Stimulated activated effector memory CD8-positive, alpha-beta T cell treated with anti-CD3 and anti-CD28 coated beads, Interleukin-12 subunit alpha, Interleukin-12 subunit beta, amount 100 ng/mL, for 72 hours (primary cell): Measurements from ENCODE around the gene PHYH.
A peak's percentile ranks its signal among the peaks of the same experiment; 100 is the strongest.
"Not testable (repeated sequence)": the region's sequence is repeated elsewhere in the genome, so short reads cannot be mapped to it uniquely, and the experiment has no call there.

Experiments
- ATAC-seq: fragments of 150-1000 bp; cut with Tn5 transposase; 2 replicates; pipeline ENCODE4 v1.10.0; 2021
- DNase-seq, 2 donors: peaks; one replicate each; pipeline ENCODE4 v3.0.0; 2021 to 2022; ENCODE audit warnings: low spot score in 2 of 2
- H3K27ac Mint-ChIP-seq: one replicate; pipeline ENCODE4 v1.8.0; 2022; ENCODE audit warnings: mild to moderate bottlenecking, mixed read lengths
- H3K36me3 Mint-ChIP-seq: one replicate; pipeline ENCODE4 v1.8.0; 2022; ENCODE audit warnings: mild to moderate bottlenecking, mixed read lengths
- H3K4me1 Mint-ChIP-seq: one replicate; pipeline ENCODE4 v1.8.0; 2022; ENCODE audit warnings: mixed read lengths
- H3K4me3 Mint-ChIP-seq: one replicate; pipeline ENCODE4 v1.8.0; 2022; ENCODE audit warnings: mild to moderate bottlenecking, mixed read lengths
- H3K9me3 Mint-ChIP-seq: one replicate; pipeline ENCODE4 v1.8.0; 2022; ENCODE audit warnings: mixed read lengths

The PHYH gene

DNA sequence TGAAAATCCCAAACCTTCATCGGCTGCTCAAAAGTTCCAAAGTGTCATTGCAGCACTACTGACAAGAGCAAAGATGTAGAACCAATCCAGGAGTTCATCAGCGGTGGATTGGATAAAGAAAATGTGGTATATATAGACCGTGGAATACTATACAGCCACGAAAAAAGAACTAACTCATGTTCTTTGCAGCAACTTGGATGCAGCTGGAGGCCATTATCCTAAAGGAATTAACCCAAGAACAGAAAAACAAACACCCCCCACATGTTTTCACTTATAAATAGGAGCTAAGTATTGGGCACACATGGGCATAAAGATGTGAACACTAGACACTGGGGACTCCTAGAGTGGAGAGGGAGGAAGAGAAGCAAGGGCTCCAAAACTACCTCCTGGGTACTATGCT lies 31.6 kb downstream of the PHYH start:
- H3K27ac Mint-ChIP-seq, result no peak overlapping the region
- ATAC-seq (no peak), DNase-seq (no peak)
- H3K4me1 Mint-ChIP-seq, result peaks cover 11% of the 10 kb centered on the region
- H3K4me3 Mint-ChIP-seq, result no peak overlapping the region
- no peaks in the 10 kb centered on the region for H3K9me3 Mint-ChIP-seq
- no peaks in the 10 kb centered on the region for H3K36me3 Mint-ChIP-seq

DNA sequence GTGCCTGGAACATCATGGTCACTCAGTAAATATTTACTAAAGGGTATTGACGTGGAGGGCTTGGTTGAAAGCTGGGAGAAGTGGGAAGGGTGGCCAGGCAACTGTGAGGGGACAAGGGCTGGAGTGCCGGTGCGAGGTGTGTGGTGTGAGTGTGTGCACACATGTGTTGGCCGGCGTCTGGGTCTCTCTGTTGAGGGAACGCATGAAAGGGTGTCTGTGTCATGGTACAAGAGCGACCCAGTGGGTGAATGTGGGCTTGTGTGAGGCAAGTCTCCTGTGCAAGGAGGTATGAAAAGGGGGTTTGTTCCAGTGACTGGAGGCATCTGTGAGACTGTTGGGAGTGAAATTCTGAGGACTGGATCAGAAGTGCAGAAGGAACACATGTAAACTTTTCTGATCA lies 36.3 kb downstream of the PHYH start:
- DNase-seq (no peak), ATAC-seq (no peak)
- H3K4me1 Mint-ChIP-seq, result no peaks in the 10 kb centered on the region
- no peaks in the 10 kb centered on the region for H3K9me3 Mint-ChIP-seq
- no peak overlapping the region for H3K27ac Mint-ChIP-seq
- H3K36me3 Mint-ChIP-seq, result no peaks in the 10 kb centered on the region
- H3K4me3 Mint-ChIP-seq, result no peak overlapping the region

- Mint-ChIP-seq H3K4me1 (no peaks in the 10 kb centered on the region), H3K36me3 (no peaks in the 10 kb centered on the region), H3K9me3 (no peaks in the 10 kb centered on the region), H3K27ac (no peak overlapping the region), H3K4me3 (no peak overlapping the region)
- ATAC-seq, result no peak
- DNase-seq, result no peak
These were observed 37.4 kb downstream of the PHYH start for GRCh38 chr10:13262433-13262832.

GRCh38 chr10:13257621-13258140 lies 42.2 kb downstream of the PHYH start:
- Mint-ChIP-seq H3K36me3 (no peaks in the 10 kb centered on the region), H3K4me1 (no peaks in the 10 kb centered on the region), H3K27ac (no peak overlapping the region), H3K4me3 (no peak overlapping the region), H3K9me3 (no peaks in the 10 kb centered on the region)
- no peak for DNase-seq
- no peak for ATAC-seq

GRCh38 chr10:13256627-13257026 lies 43.2 kb downstream of the PHYH start:
- DNase-seq (no peak), ATAC-seq (no peak)
- Mint-ChIP-seq H3K9me3 (no peaks in the 10 kb centered on the region), H3K27ac (no peak overlapping the region), H3K36me3 (no peaks in the 10 kb centered on the region), H3K4me3 (no peak overlapping the region), H3K4me1 (no peaks in the 10 kb centered on the region)

GRCh38 chr10:13253726-13254125 lies 46.1 kb downstream of the PHYH start:
- Mint-ChIP-seq H3K9me3 (no peaks in the 10 kb centered on the region), H3K4me1 (no peaks in the 10 kb centered on the region), H3K36me3 (no peaks in the 10 kb centered on the region), H3K4me3 (no peak overlapping the region), H3K27ac (no peak overlapping the region)
- ATAC-seq, result no peak
- no peak for DNase-seq

- Mint-ChIP-seq H3K36me3 (no peaks in the 10 kb centered on the region), H3K4me1 (no peaks in the 10 kb centered on the region), H3K27ac (no peak overlapping the region), H3K4me3 (no peak overlapping the region), H3K9me3 (no peaks in the 10 kb centered on the region)
- ATAC-seq (no peak), DNase-seq (no peak)
These were observed 52.1 kb downstream of the PHYH start for GRCh38 chr10:13247784-13248183.

GRCh38 chr10:13247246-13247645 lies 52.6 kb downstream of the PHYH start:
- H3K4me1 Mint-ChIP-seq, result no peaks in the 10 kb centered on the region
- no peak overlapping the region for H3K27ac Mint-ChIP-seq
- no peak overlapping the region for H3K4me3 Mint-ChIP-seq
- no peak for DNase-seq
- ATAC-seq, result peak; percentile 11
- H3K9me3 Mint-ChIP-seq, result no peaks in the 10 kb centered on the region
- H3K36me3 Mint-ChIP-seq, result no peaks in the 10 kb centered on the region

DNA sequence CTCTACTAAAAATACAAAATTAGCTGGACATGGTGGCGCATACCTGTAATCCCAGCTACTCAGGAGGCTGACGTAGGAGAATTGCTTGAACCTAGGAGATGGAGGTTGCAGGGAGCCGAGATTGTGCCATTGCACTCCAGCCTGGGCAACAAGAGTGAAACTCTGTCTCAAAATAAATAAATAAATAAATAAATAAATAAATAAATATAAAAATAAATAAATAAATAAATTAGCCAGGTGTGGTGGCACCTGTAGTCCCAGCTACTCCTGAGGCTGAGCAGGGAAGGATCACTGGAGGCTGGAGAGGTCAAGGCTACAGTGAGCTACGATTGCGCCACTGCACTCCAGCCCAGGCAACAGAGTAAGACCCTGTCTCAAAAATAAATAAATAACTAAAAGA lies 57.6 kb downstream of the PHYH start:
- not testable (repeated sequence) for H3K36me3 Mint-ChIP-seq, H3K4me3 Mint-ChIP-seq, DNase-seq, ATAC-seq, H3K27ac Mint-ChIP-seq, H3K4me1 Mint-ChIP-seq, H3K9me3 Mint-ChIP-seq

GRCh38 chr10:13241613-13242012 lies 58.3 kb downstream of the PHYH start:
- no peaks in the 10 kb centered on the region for H3K4me1 Mint-ChIP-seq
- no peaks in the 10 kb centered on the region for H3K9me3 Mint-ChIP-seq
- no peaks in the 10 kb centered on the region for H3K36me3 Mint-ChIP-seq
- DNase-seq, result no peak
- no peak for ATAC-seq
- no peak overlapping the region for H3K4me3 Mint-ChIP-seq
- no peak overlapping the region for H3K27ac Mint-ChIP-seq

DNA sequence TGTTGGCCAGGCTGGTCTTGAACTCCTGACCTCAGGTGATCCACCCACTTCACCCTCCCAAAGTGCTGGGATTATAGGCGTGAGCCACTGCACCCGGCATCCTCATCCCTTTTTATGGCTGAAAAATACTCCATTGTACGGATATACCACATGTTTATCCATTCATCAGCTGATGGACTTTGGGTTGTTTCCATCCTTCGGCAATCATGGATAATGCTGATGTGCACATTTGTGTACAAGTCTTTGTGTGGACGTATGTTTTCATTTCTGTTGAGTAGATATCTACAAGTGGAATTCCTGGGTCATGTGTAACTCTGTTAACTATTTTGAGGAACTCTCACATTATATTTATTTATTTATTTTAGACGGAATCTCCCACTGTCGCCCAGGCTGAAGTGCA lies 59.9 kb downstream of the PHYH start:
- ATAC-seq, result no peak
- DNase-seq, result no peak
- Mint-ChIP-seq H3K36me3 (no peaks in the 10 kb centered on the region), H3K4me1 (no peaks in the 10 kb centered on the region), H3K27ac (no peak overlapping the region), H3K4me3 (no peak overlapping the region), H3K9me3 (no peaks in the 10 kb centered on the region)

GRCh38 chr10:13238271-13239077 lies 61.4 kb downstream of the PHYH start:
- H3K4me1 Mint-ChIP-seq, result no peaks in the 10 kb centered on the region
- no peaks in the 10 kb centered on the region for H3K36me3 Mint-ChIP-seq
- ATAC-seq, result no peak
- H3K27ac Mint-ChIP-seq, result no peak overlapping the region
- H3K4me3 Mint-ChIP-seq, result no peak overlapping the region
- DNase-seq, result no peak
- H3K9me3 Mint-ChIP-seq, result no peaks in the 10 kb centered on the region

- H3K36me3 Mint-ChIP-seq, result no peaks in the 10 kb centered on the region
- ATAC-seq, result no peak
- no peaks in the 10 kb centered on the region for H3K4me1 Mint-ChIP-seq
- H3K9me3 Mint-ChIP-seq, result no peaks in the 10 kb centered on the region
- DNase-seq, result no peak
- no peak overlapping the region for H3K27ac Mint-ChIP-seq
- no peak overlapping the region for H3K4me3 Mint-ChIP-seq
These were observed 63.2 kb downstream of the PHYH start for GRCh38 chr10:13236638-13237037.

GRCh38 chr10:13234736-13235135 lies 65.1 kb downstream of the PHYH start:
- not testable (repeated sequence) for H3K4me3 Mint-ChIP-seq, ATAC-seq, H3K9me3 Mint-ChIP-seq, H3K4me1 Mint-ChIP-seq, H3K36me3 Mint-ChIP-seq, DNase-seq, H3K27ac Mint-ChIP-seq

DNA sequence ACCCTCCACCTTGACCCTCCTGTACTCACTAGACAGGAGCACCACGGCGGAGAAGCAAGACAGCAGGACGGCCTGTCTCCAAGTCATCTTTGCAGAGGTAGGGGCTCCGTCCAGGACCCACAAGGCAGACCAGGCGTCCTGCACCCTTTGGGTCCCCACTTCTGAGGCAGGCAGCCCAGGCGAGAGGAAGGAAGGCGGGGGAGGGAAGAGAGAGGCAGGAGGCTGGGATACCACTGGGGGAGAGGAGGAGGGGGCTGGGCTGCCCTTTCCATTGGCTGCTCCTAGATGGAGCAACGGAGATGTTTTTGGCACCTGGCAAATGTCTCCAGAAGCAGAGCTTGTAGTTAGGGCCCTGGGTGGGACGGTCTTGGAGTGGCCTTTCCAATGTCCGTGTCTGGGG lies 65.7 kb downstream of the PHYH start, which contains the start of gene UCMA:
Gene UCMA, minus strand, starts transcription at position 203 of the 400 bp plus-strand sequence. Its CDS starts 116 bp downstream, at position 87.
- DNase-seq, result no peak
- H3K36me3 Mint-ChIP-seq, result no peaks in the 10 kb centered on the region
- no peak within 1 kb of the TSS for H3K27ac Mint-ChIP-seq
- ATAC-seq, result no peak
- no peak within 1 kb of the TSS for H3K4me3 Mint-ChIP-seq
- no peaks in the 10 kb centered on the region for H3K9me3 Mint-ChIP-seq
- no peaks in the 10 kb centered on the region for H3K4me1 Mint-ChIP-seq

- Mint-ChIP-seq H3K9me3 (no peaks in the 10 kb centered on the region), H3K36me3 (no peaks in the 10 kb centered on the region), H3K4me3 (no peak overlapping the region), H3K4me1 (no peaks in the 10 kb centered on the region), H3K27ac (no peak overlapping the region)
- DNase-seq (no peak), ATAC-seq (no peak)
These were observed 66.5 kb downstream of the PHYH start for GRCh38 chr10:13233358-13233757.
